ENCODE measurements around the gene CDH1. TPM values are rescaled to one million over a fixed set of nuclear protein-coding genes. Genes with fewer than 3 reads are reported as not detected.

CDH1 gene
- total RNA-seq, 4 donors from 2014 or later = 156 to 243 (median 188) TPM

- intact Hi-C loops (cut with DNase I; ENCODE audit: low total_unique reads) = no loop called here
- no peak for TF ChIP-seq POLR2A (IDR thresholded peaks at IDR 0.05)
- TF ChIP-seq CTCF (IDR thresholded peaks at IDR 0.05) = no peak
Measured at GRCh38 chr16:68746951-68747350, 9.9 kb downstream of the CDH1 start.

GRCh38 chr16:68749432-68749831 lies 12.3 kb downstream of the CDH1 start:
- no peak for TF ChIP-seq POLR2A (IDR thresholded peaks at IDR 0.05)
- no peak for TF ChIP-seq CTCF (IDR thresholded peaks at IDR 0.05)
- 84 to 85% methylated on average over 3 of the region's 3 CpGs for WGBS, 2 donors
- DNase-seq (ENCODE audit: low spot score in 2 of 2) = no peak
- no peak overlapping the region for H3K4me3 ChIP-seq (ENCODE audit: low read depth, poor library complexity, severe bottlenecking)
- intact Hi-C loops (cut with DNase I; ENCODE audit: low total_unique reads) = no loop called here

More at GRCh38 chr16:68746951-68747350, 9.9 kb downstream of the CDH1 start:
- no peak for DNase-seq (ENCODE audit: low spot score in 2 of 2)
- no peak overlapping the region for H3K4me3 ChIP-seq (ENCODE audit: low read depth, poor library complexity, severe bottlenecking)

GRCh38 chr16:68750193-68750695 lies 13.2 kb downstream of the CDH1 start:
- DNase-seq (ENCODE audit: low spot score in 2 of 2) = no peak
- intact Hi-C loops (cut with DNase I; ENCODE audit: low total_unique reads) = no loop called here
- 77 to 90% methylated on average over 8 of the region's 8 CpGs for WGBS, 2 donors

GRCh38 chr16:68751160-68751559 lies 14.1 kb downstream of the CDH1 start:
- no peak overlapping the region for H3K4me3 ChIP-seq (ENCODE audit: low read depth, poor library complexity, severe bottlenecking)
- 87 to 92% methylated on average over 4 of the region's 4 CpGs for WGBS, 2 donors
- intact Hi-C loops (cut with DNase I; ENCODE audit: low total_unique reads) = no loop called here
- TF ChIP-seq CTCF (IDR thresholded peaks at IDR 0.05) (no peak), POLR2A (IDR thresholded peaks at IDR 0.05) (no peak)
- no peak for DNase-seq (ENCODE audit: low spot score in 2 of 2)

More at GRCh38 chr16:68750193-68750695, 13.2 kb downstream of the CDH1 start:
- TF ChIP-seq POLR2A (IDR thresholded peaks at IDR 0.05) = no peak
- no peak for TF ChIP-seq CTCF (IDR thresholded peaks at IDR 0.05)
- H3K4me3 ChIP-seq (ENCODE audit: low read depth, poor library complexity, severe bottlenecking) = no peak overlapping the region

GRCh38 chr16:68752602-68753001 lies 15.5 kb downstream of the CDH1 start:
- intact Hi-C loops (cut with DNase I; ENCODE audit: low total_unique reads) = no loop called here
- DNase-seq (ENCODE audit: low spot score in 2 of 2) = no peak
- no peak for TF ChIP-seq CTCF (IDR thresholded peaks at IDR 0.05)
- no peak for TF ChIP-seq POLR2A (IDR thresholded peaks at IDR 0.05)
- 51% methylated on average over 3 of the region's 3 CpGs for WGBS, 2 donors
- H3K4me3 ChIP-seq (ENCODE audit: low read depth, poor library complexity, severe bottlenecking) = no peak overlapping the region
